Body of pancreas (tissue), 4 donors: Measurements from ENCODE around the gene OR2H2. TPM values are rescaled to one million over a fixed set of nuclear protein-coding genes. Genes with fewer than 3 reads are reported as not detected.

Source experiments
- ATAC-seq: fragments of 150-250 bp; one replicate; pipeline ENCODE4 v1.9.1; 2016
- DNase-seq, 4 donors: peaks; one replicate each; pipeline ENCODE4 v3.0.0-alpha.2; 2019
- H3K27ac ChIP-seq, 4 donors: fragments of 200-600 bp; sonication (generic); 1 replicate in 3 of 4; 2 replicates in 1 of 4; pipeline versions ENCODE4 v1.5.1 to v1.6.1; 2016 to 2019; ENCODE audit warnings: mild to moderate bottlenecking in 1 of 4, mixed read lengths in 1 of 4, moderate library complexity in 1 of 4
- H3K27me3 ChIP-seq, 2 donors: fragments of 200-600 bp; sonication (generic); one replicate each; pipeline ENCODE4 v1.6.0; 2016; ENCODE audit warnings: mild to moderate bottlenecking in 1 of 2
- H3K36me3 ChIP-seq, 2 donors: fragments of 200-600 bp; sonication (generic); replicated peaks in 1 of 2; 2 replicates each; pipeline ENCODE4 v1.5.1; 2016; ENCODE audit warnings: low read depth in 2 of 2; ENCODE audit not compliant: insufficient read depth in 1 of 2
- H3K4me1 ChIP-seq: fragments of 200-600 bp; sonication (generic); one replicate; pipeline ENCODE4 v1.6.0; 2016
- H3K4me3 ChIP-seq, 2 donors: fragments of 200-600 bp; sonication (generic); 1 replicate in 1 of 2; 2 replicates in 1 of 2; pipeline ENCODE4 v1.5.1; 2016 to 2019
- H3K9me3 ChIP-seq, 3 donors: fragments of 200-600 bp; sonication (generic); 1 replicate in 2 of 3; 2 replicates in 1 of 3; pipeline ENCODE4 v1.5.1; 2016
- CTCF ChIP-seq, 7 experiments: fragments of 450-650 bp in 4 of 7; fragments of 200-600 bp in 3 of 7; sonication (generic) in 3 of 7; IDR thresholded peaks; one replicate each; pipeline ENCODE4 v1.5.1; 2016 to 2019; ENCODE audit warnings: antibody characterized with exemption in 7 of 7
- POLR2A ChIP-seq, 3 donors: fragments of 450-650 bp; IDR thresholded peaks; one replicate each; pipeline ENCODE4 v1.6.1; 2016; ENCODE audit warnings: antibody characterized with exemption in 3 of 3, mild to moderate bottlenecking in 2 of 3
- WGBS, 2 donors: methylation state at CpG; one replicate each; pipeline ENCODE4 v1.1.5; 2017; 5-methylcytosine and 5-hydroxymethylcytosine counted together
- intact Hi-C: fragments of 100-400 bp; cut with DNase I; formaldehyde crosslinking; loops from one replicate; pipeline ENCODE4 v1.15.1; 2023
- total RNA-seq, 2 donors: library from RNA; depleted of rRNA; stranded (reverse); fragments of >200 nt; gene quantifications; one replicate each; pipeline ENCODE4 v1.1.0, GENCODE V29; 2016

Gene OR2H2
- total RNA-seq, 2 donors from 2014 or later: not detected

GRCh38 chr6:29559524-29560287 is 25.2 kb upstream of the OR2H2 start, which contains the start of gene UBD:
Gene UBD, minus strand, starts transcription at chr6:29559732. Its CDS starts 31 bp downstream, at chr6:29559701.
- ATAC-seq (peak; percentile 33), DNase-seq (no peak)
- H3K27me3 ChIP-seq: peaks cover 0 to 4% of the 10 kb centered on the region in 2 donors
- H3K4me1 ChIP-seq: no peaks in the 10 kb centered on the region
- H3K4me3 ChIP-seq: no peak within 1 kb of the TSS
- TF ChIP-seq CTCF (IDR thresholded peaks at IDR 0.05) (no peak), POLR2A (IDR thresholded peaks at IDR 0.05) (peak in 2 of 3 donors; percentile 52 to 57)
- 66 to 69% methylated on average over 6 of the region's 6 CpGs for WGBS, 2 donors
- H3K9me3 ChIP-seq: no peaks in the 10 kb centered on the region
- H3K27ac ChIP-seq: peak within 1 kb of the TSS in 2 of 4 donors; percentile 16 to 44
- intact Hi-C loops: no loop called here
- no peaks in the 10 kb centered on the region for H3K36me3 ChIP-seq

- Histone ChIP-seq H3K4me1 (no peaks in the 10 kb centered on the region), H3K36me3 (no peaks in the 10 kb centered on the region), H3K9me3 (no peaks in the 10 kb centered on the region), H3K27me3 (no peaks in the 10 kb centered on the region), H3K27ac (peak overlapping the region in 1 of 4 donors; percentile 40), H3K4me3 (no peak overlapping the region)
- no peak for TF ChIP-seq POLR2A (IDR thresholded peaks at IDR 0.05)
- no peak for TF ChIP-seq CTCF (IDR thresholded peaks at IDR 0.05)
- intact Hi-C loops: no loop called here
- peak; percentile 47 for ATAC-seq
- DNase-seq: no peak
These were observed 23.8 kb upstream of the OR2H2 start for GRCh38 chr6:29561091-29561490.

GRCh38 chr6:29561606-29562181 is 23.2 kb upstream of the OR2H2 start:
- H3K27ac ChIP-seq: peak overlapping the region in 1 of 4 donors; percentile 40
- intact Hi-C loops: no loop called here
- no peaks in the 10 kb centered on the region for H3K9me3 ChIP-seq
- DNase-seq (no peak), ATAC-seq (no peak)
- 67 to 70% methylated on average over 1 of the region's 1 CpG for WGBS, 2 donors
- no peak overlapping the region for H3K4me3 ChIP-seq
- H3K4me1 ChIP-seq: no peaks in the 10 kb centered on the region
- H3K27me3 ChIP-seq: no peaks in the 10 kb centered on the region
- TF ChIP-seq CTCF (IDR thresholded peaks at IDR 0.05): no peak
- no peak for TF ChIP-seq POLR2A (IDR thresholded peaks at IDR 0.05)
- no peaks in the 10 kb centered on the region for H3K36me3 ChIP-seq

- H3K9me3 ChIP-seq: no peaks in the 10 kb centered on the region
- H3K36me3 ChIP-seq: no peaks in the 10 kb centered on the region
- H3K27me3 ChIP-seq: no peaks in the 10 kb centered on the region
- no peaks in the 10 kb centered on the region for H3K4me1 ChIP-seq
- no peak overlapping the region for H3K27ac ChIP-seq
- intact Hi-C loops: no loop called here
- TF ChIP-seq POLR2A (IDR thresholded peaks at IDR 0.05): no peak
- TF ChIP-seq CTCF (IDR thresholded peaks at IDR 0.05): no peak
- no peak overlapping the region for H3K4me3 ChIP-seq
- DNase-seq (no peak), ATAC-seq (no peak)
- 19 to 40% methylated on average over 3 of the region's 3 CpGs for WGBS, 2 donors
These were observed 21.4 kb upstream of the OR2H2 start for GRCh38 chr6:29563435-29563965.
